Neural cell (in vitro differentiated cells): Measurements from ENCODE around the gene FNDC10. TPM values are rescaled to one million over a fixed set of nuclear protein-coding genes. Genes with fewer than 3 reads are reported as not detected.

Experiments used
- H2AFZ ChIP-seq: fragments of 200-600, 300-800 bp; sonication (generic), shearing (Covaris generic); 2 replicates; pipeline ENCODE4 v1.6.0; 2014; ENCODE audit warnings: low read depth, mild to moderate bottlenecking, antibody characterized with exemption, low read length, moderate library complexity
- H3F3A ChIP-seq: fragments of 200-600 bp; shearing (Covaris generic); 2 replicates; pipeline ENCODE4 v1.6.1; 2016; ENCODE audit warnings: mild to moderate bottlenecking, moderate library complexity, mixed read lengths, antibody characterized with exemption, low read length; ENCODE audit not compliant: insufficient read depth, poor library complexity, severe bottlenecking
- H3K27ac ChIP-seq: fragments of 200-600, 300-800 bp; sonication (generic), shearing (Covaris generic); 2 replicates; pipeline ENCODE4 v1.5.1; 2014; ENCODE audit warnings: mild to moderate bottlenecking, low read length, moderate library complexity
- H3K27me3 ChIP-seq: fragments of 300-800, 200-600 bp; sonication (generic), shearing (Covaris generic); 2 replicates; pipeline ENCODE4 v1.6.0; 2014; ENCODE audit warnings: mild to moderate bottlenecking, low read depth, low read length, moderate library complexity; ENCODE audit not compliant: insufficient read depth
- H3K36me3 ChIP-seq: fragments of 300-800, 200-600 bp; sonication (generic), shearing (Covaris generic); 2 replicates; pipeline ENCODE4 v1.5.1; 2014; ENCODE audit warnings: mild to moderate bottlenecking, antibody characterized with exemption, low read length, moderate library complexity; ENCODE audit not compliant: insufficient read depth
- H3K4me2 ChIP-seq: fragments of 300-800, 200-600 bp; sonication (generic), shearing (Covaris generic); 2 replicates; pipeline ENCODE4 v1.6.0; 2014; ENCODE audit warnings: mild to moderate bottlenecking, low read length
- H3K4me3 ChIP-seq: fragments of 300-800, 200-600 bp; sonication (generic), shearing (Covaris generic); 2 replicates; pipeline ENCODE4 v1.5.1; 2014; ENCODE audit warnings: mild to moderate bottlenecking, low read length, moderate library complexity
- H3K79me2 ChIP-seq: fragments of 200-600 bp; shearing (Covaris generic); replicated peaks from 2 replicates; pipeline ENCODE4 v1.6.0; 2014; ENCODE audit warnings: mild to moderate bottlenecking, low read length, moderate library complexity; ENCODE audit not compliant: insufficient read depth
- H3K9ac ChIP-seq: fragments of 300-800, 200-600 bp; sonication (generic), shearing (Covaris generic); 2 replicates; pipeline ENCODE4 v1.6.1; 2016; ENCODE audit warnings: mild to moderate bottlenecking, low read length, mixed read lengths
- H3K9me2 ChIP-seq: fragments of 200-600 bp; shearing (Covaris generic); 2 replicates; pipeline ENCODE4 v1.6.1; 2016; ENCODE audit warnings: mild to moderate bottlenecking, low read length, mixed read lengths; ENCODE audit not compliant: insufficient read depth
- H3K9me3 ChIP-seq: fragments of 200-600, 300-800 bp; sonication (generic), shearing (Covaris generic); 2 replicates; pipeline ENCODE4 v1.6.1; 2016; ENCODE audit warnings: mild to moderate bottlenecking, mixed run types, low read length, moderate library complexity, mixed read lengths
- H4K20me1 ChIP-seq: fragments of 200-600 bp; shearing (Covaris generic); 2 replicates; pipeline ENCODE4 v1.6.1; 2016; ENCODE audit warnings: mild to moderate bottlenecking, mixed run types; ENCODE audit not compliant: insufficient read depth
- EP300 ChIP-seq: fragments of 450-650 bp; conservative IDR thresholded peaks from 2 replicates; pipeline ENCODE4 v1.6.1; 2014; ENCODE audit warnings: antibody characterized with exemption, mild to moderate bottlenecking, moderate library complexity; ENCODE audit not compliant: poor library complexity, severe bottlenecking
- EZH2 ChIP-seq: fragments of 200-600, 300-800 bp; shearing (Covaris generic), sonication (generic); IDR thresholded peaks from 2 replicates; pipeline ENCODE4 v1.6.1; 2014; ENCODE audit warnings: antibody characterized with exemption, low read length, borderline replicate concordance, mild to moderate bottlenecking; ENCODE audit not compliant: insufficient read depth, poor library complexity, severe bottlenecking
- MXI1 ChIP-seq: fragments of 450-650 bp; conservative IDR thresholded peaks from 2 replicates; pipeline ENCODE4 v1.6.1; 2014; ENCODE audit warnings: antibody characterized with exemption, mild to moderate bottlenecking; ENCODE audit not compliant: poor library complexity, severe bottlenecking
- POLR2AphosphoS5 ChIP-seq: IDR thresholded peaks from 2 replicates; pipeline ENCODE4 v1.6.1; 2012
- RAD21 ChIP-seq: fragments of 450-650 bp; conservative IDR thresholded peaks from 2 replicates; pipeline ENCODE4 v1.6.1; 2014; ENCODE audit warnings: antibody characterized with exemption, mild to moderate bottlenecking, moderate library complexity
- SMC3 ChIP-seq: fragments of 450-650 bp; conservative IDR thresholded peaks from 2 replicates; pipeline ENCODE4 v1.6.1; 2014; ENCODE audit warnings: antibody characterized with exemption, mild to moderate bottlenecking, moderate library complexity; ENCODE audit not compliant: poor library complexity
- TAF1 ChIP-seq: IDR thresholded peaks from 2 replicates; pipeline ENCODE4 v1.6.1; 2012; ENCODE audit warnings: low read depth
- polyA plus RNA-seq: library from polyadenylated mRNA; depleted of rRNA; stranded (reverse); fragments of >200 nt; gene quantifications from 2 replicates; pipeline ENCODE4 v1.2.3, GENCODE V29; 2014
- TF ChIP-seq, protein P1 (sequence below): fragments of 450-650 bp; IDR thresholded peaks from 2 replicates; pipeline ENCODE4 v1.5.1; 2014; ENCODE audit warnings: antibody characterized with exemption, mild to moderate bottlenecking, moderate library complexity; ENCODE audit not compliant: poor library complexity, severe bottlenecking
- TF ChIP-seq, protein P2 (sequence below): IDR thresholded peaks from 2 replicates; pipeline ENCODE4 v1.6.1; 2012; ENCODE audit warnings: borderline replicate concordance

Gene FNDC10
- polyA plus RNA-seq, 1 donor from 2014 or later = 4.5 TPM

DNA sequence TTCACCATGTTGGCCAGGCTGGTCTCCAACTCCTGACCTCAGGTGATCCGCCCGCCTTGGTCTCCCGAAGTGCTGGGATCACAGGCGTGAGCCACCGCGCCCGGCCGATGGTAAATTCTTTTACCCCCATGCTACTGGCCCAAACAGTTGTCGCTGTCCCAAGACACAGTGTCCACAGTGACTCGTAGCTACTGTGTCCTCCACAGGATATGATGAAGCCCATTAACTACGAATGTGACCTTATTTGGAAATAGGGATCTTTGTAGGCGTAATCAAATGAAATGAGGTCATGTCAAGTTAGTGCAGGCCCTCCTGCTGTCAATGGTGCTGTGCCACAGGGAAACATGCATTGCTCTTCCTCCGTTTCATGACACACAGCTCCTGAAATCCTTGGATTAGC is 8.5 kb downstream of the FNDC10 start:
- Histone ChIP-seq H3K4me3 (no peak overlapping the region), H3F3A (no peaks in the 10 kb centered on the region), H4K20me1 (no peaks in the 10 kb centered on the region), H3K79me2 (no peaks in the 10 kb centered on the region), H3K9ac (no peak overlapping the region), H3K27me3 (no peaks in the 10 kb centered on the region), H3K9me2 (no peaks in the 10 kb centered on the region), H2AFZ (no peak overlapping the region), H3K36me3 (no peaks in the 10 kb centered on the region), H3K27ac (no peak overlapping the region), H3K9me3 (no peaks in the 10 kb centered on the region), H3K4me2 (no peak overlapping the region)
- TF ChIP-seq TAF1 = no peak
- TF ChIP-seq, protein P1, sequence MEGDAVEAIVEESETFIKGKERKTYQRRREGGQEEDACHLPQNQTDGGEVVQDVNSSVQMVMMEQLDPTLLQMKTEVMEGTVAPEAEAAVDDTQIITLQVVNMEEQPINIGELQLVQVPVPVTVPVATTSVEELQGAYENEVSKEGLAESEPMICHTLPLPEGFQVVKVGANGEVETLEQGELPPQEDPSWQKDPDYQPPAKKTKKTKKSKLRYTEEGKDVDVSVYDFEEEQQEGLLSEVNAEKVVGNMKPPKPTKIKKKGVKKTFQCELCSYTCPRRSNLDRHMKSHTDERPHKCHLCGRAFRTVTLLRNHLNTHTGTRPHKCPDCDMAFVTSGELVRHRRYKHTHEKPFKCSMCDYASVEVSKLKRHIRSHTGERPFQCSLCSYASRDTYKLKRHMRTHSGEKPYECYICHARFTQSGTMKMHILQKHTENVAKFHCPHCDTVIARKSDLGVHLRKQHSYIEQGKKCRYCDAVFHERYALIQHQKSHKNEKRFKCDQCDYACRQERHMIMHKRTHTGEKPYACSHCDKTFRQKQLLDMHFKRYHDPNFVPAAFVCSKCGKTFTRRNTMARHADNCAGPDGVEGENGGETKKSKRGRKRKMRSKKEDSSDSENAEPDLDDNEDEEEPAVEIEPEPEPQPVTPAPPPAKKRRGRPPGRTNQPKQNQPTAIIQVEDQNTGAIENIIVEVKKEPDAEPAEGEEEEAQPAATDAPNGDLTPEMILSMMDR = no peak
- no peak for TF ChIP-seq MXI1
- TF ChIP-seq POLR2AphosphoS5 = no peak
- no peak for TF ChIP-seq RAD21
- no peak for TF ChIP-seq SMC3
- TF ChIP-seq, protein P2, sequence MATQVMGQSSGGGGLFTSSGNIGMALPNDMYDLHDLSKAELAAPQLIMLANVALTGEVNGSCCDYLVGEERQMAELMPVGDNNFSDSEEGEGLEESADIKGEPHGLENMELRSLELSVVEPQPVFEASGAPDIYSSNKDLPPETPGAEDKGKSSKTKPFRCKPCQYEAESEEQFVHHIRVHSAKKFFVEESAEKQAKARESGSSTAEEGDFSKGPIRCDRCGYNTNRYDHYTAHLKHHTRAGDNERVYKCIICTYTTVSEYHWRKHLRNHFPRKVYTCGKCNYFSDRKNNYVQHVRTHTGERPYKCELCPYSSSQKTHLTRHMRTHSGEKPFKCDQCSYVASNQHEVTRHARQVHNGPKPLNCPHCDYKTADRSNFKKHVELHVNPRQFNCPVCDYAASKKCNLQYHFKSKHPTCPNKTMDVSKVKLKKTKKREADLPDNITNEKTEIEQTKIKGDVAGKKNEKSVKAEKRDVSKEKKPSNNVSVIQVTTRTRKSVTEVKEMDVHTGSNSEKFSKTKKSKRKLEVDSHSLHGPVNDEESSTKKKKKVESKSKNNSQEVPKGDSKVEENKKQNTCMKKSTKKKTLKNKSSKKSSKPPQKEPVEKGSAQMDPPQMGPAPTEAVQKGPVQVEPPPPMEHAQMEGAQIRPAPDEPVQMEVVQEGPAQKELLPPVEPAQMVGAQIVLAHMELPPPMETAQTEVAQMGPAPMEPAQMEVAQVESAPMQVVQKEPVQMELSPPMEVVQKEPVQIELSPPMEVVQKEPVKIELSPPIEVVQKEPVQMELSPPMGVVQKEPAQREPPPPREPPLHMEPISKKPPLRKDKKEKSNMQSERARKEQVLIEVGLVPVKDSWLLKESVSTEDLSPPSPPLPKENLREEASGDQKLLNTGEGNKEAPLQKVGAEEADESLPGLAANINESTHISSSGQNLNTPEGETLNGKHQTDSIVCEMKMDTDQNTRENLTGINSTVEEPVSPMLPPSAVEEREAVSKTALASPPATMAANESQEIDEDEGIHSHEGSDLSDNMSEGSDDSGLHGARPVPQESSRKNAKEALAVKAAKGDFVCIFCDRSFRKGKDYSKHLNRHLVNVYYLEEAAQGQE = no peak
- TF ChIP-seq EP300 = no peak

- Histone ChIP-seq H3K27ac (no peak overlapping the region), H3K79me2 (no peaks in the 10 kb centered on the region), H3K4me3 (no peak overlapping the region), H3K36me3 (no peaks in the 10 kb centered on the region), H3K9me3 (no peaks in the 10 kb centered on the region), H3K9ac (no peak overlapping the region), H2AFZ (no peak overlapping the region), H3F3A (no peaks in the 10 kb centered on the region), H3K9me2 (no peaks in the 10 kb centered on the region), H3K4me2 (no peak overlapping the region), H3K27me3 (peaks cover 6% of the 10 kb centered on the region), H4K20me1 (no peaks in the 10 kb centered on the region)
- TF ChIP-seq, protein P2 = no peak
- no peak for TF ChIP-seq EZH2
These were observed 16.5 kb downstream of the FNDC10 start for GRCh38 chr1:1583347-1584010.
